Endothelial cell (in vitro differentiated cells): ENCODE results near the gene KDM5D. TPM values are rescaled to one million over a fixed set of nuclear protein-coding genes. Genes with fewer than 3 reads are reported as not detected.

Source experiments
- DNase-seq: peaks from one replicate; pipeline ENCODE4 v3.0.0; 2021; ENCODE audit warnings: low spot score
- H3K27ac Mint-ChIP-seq: one replicate; pipeline ENCODE4 v1.8.0; 2021; ENCODE audit warnings: mixed read lengths, inconsistent platforms; ENCODE audit not compliant: unreplicated experiment
- H3K27me3 Mint-ChIP-seq: one replicate; pipeline ENCODE4 v1.8.0; 2021; ENCODE audit warnings: mild to moderate bottlenecking, moderate library complexity, mixed read lengths, inconsistent platforms; ENCODE audit not compliant: unreplicated experiment
- H3K36me3 Mint-ChIP-seq: one replicate; pipeline ENCODE4 v1.8.0; 2021; ENCODE audit warnings: mild to moderate bottlenecking, low read depth, mixed read lengths, inconsistent platforms; ENCODE audit not compliant: unreplicated experiment
- H3K4me1 Mint-ChIP-seq: one replicate; pipeline ENCODE4 v1.8.0; 2021; ENCODE audit warnings: mild to moderate bottlenecking, mixed read lengths, inconsistent platforms; ENCODE audit not compliant: unreplicated experiment
- H3K4me3 Mint-ChIP-seq: one replicate; pipeline ENCODE4 v1.8.0; 2021; ENCODE audit warnings: mild to moderate bottlenecking, mixed read lengths, inconsistent platforms; ENCODE audit not compliant: unreplicated experiment
- H3K9me3 Mint-ChIP-seq: one replicate; pipeline ENCODE4 v1.8.0; 2021; ENCODE audit warnings: mixed read lengths, inconsistent platforms; ENCODE audit not compliant: unreplicated experiment
- total RNA-seq: library from RNA; stranded (reverse); fragmentation: NEBNext Ultra II Directional; extraction: Animal tissue kit (Norgen Biotek cat#: 25700); gene quantifications from one replicate; pipeline ENCODE4 v1.2.1, GENCODE V29; 2021; ENCODE audit not compliant: unreplicated experiment
- TF ChIP-seq, protein P1 (sequence below): fragments of 200-600 bp; sonication (generic); IDR thresholded peaks from one replicate; pipeline ENCODE4 v1.5.0; 2021; ENCODE audit warnings: antibody characterized with exemption; ENCODE audit not compliant: unreplicated experiment

KDM5D gene
- total RNA-seq, 1 donor from 2014 or later, result 70.0 TPM

DNA sequence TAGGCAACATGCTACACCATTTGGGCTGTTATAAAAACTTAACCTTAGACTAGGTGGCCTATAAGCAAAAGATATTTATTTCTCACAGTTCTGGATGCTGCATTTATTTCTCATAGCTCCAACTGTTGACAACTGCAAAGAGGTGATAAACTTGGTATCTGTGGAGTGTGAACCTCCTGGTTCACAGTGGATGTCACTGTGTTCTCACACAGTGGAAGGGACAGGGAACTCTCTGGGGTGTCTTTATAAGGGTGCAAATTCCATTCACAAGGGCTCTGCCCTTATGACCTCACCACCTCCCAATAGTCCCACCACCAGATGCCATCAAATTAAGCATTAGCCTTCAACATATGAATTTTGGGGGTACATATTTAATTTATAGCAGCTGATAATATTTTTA lies 46.0 kb downstream of the KDM5D start:
- H3K36me3 Mint-ChIP-seq, result peaks cover 54% of the 10 kb centered on the region
- H3K9me3 Mint-ChIP-seq, result no peaks in the 10 kb centered on the region
- DNase-seq, result no peak
- no peak overlapping the region for H3K27ac Mint-ChIP-seq
- no peaks in the 10 kb centered on the region for H3K4me1 Mint-ChIP-seq
- H3K27me3 Mint-ChIP-seq, result peaks cover 2% of the 10 kb centered on the region
- no peak overlapping the region for H3K4me3 Mint-ChIP-seq
- TF ChIP-seq, protein P1, sequence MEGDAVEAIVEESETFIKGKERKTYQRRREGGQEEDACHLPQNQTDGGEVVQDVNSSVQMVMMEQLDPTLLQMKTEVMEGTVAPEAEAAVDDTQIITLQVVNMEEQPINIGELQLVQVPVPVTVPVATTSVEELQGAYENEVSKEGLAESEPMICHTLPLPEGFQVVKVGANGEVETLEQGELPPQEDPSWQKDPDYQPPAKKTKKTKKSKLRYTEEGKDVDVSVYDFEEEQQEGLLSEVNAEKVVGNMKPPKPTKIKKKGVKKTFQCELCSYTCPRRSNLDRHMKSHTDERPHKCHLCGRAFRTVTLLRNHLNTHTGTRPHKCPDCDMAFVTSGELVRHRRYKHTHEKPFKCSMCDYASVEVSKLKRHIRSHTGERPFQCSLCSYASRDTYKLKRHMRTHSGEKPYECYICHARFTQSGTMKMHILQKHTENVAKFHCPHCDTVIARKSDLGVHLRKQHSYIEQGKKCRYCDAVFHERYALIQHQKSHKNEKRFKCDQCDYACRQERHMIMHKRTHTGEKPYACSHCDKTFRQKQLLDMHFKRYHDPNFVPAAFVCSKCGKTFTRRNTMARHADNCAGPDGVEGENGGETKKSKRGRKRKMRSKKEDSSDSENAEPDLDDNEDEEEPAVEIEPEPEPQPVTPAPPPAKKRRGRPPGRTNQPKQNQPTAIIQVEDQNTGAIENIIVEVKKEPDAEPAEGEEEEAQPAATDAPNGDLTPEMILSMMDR, result no peak

DNA sequence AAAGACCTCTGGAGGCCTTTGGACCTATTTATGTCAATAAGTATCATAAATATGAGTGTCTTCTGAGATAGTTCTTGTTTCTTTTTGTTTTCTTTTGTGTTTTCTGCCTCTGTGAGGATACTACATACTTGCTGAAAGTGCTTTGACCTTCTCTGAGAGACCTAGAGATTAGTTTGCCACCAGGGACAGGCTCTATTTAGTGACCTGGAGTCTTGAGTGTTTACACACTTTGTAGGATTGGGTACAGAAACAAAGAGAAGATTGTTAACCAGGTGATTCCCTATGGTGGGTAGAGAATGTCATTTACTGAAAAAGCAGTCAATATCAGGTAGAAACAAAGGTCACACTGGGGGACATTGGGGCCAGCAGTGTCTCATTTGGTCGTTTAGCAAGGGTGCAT lies 63.7 kb downstream of the KDM5D start:
- no peak overlapping the region for H3K4me3 Mint-ChIP-seq
- H3K4me1 Mint-ChIP-seq, result no peaks in the 10 kb centered on the region

More for the DNA sequence above, 63.7 kb downstream of the KDM5D start:
- Mint-ChIP-seq H3K27me3 (no peaks in the 10 kb centered on the region), H3K36me3 (no peaks in the 10 kb centered on the region), H3K9me3 (no peaks in the 10 kb centered on the region), H3K27ac (no peak overlapping the region)
- DNase-seq, result no peak
- TF ChIP-seq, protein P1, result no peak
